H1 (cell line): ENCODE measurements around the gene EEF1AKMT1. TPM values are rescaled to one million over a fixed set of nuclear protein-coding genes. Genes with fewer than 3 reads are reported as not detected.

Experiments
- CTCF ChIA-PET: fragments of 300-600 bp; sonication (Branson Sonifier 250); formaldehyde crosslinking; loops from one replicate; lab custom pipeline; 2021; ENCODE audit not compliant: partially characterized antibody; lab: Charles Lee
- POLR2A ChIA-PET: fragments of 300-600 bp; sonication (Branson Sonifier 250); formaldehyde crosslinking; loops from one replicate; lab custom pipeline; 2021; ENCODE audit warnings: inconsistent platforms; ENCODE audit not compliant: partially characterized antibody; lab: Charles Lee
- DNase-seq, 2 experiments: peaks; one replicate each; pipeline versions ENCODE4 v3.0.0 to v3.0.0-alpha.2; 2010 to 2022; ENCODE audit warnings: low spot score in 2 of 2, low read depth in 1 of 2, mixed read lengths in 1 of 2
- FAIRE-seq: peaks from 2 replicates; lab custom pipeline; 2011; peaks lifted over from hg19 to GRCh38; lab: Jason Lieb, UNC
- H2AFZ ChIP-seq: 2 replicates; pipeline ENCODE4 v1.8.1; 2012; ENCODE audit warnings: low read length, inconsistent platforms
- H2AK5ac ChIP-seq: 2 replicates; pipeline ENCODE4 v1.6.1; 2013; ENCODE audit warnings: low read depth, low read length
- H2BK120ac ChIP-seq: replicated peaks from 2 replicates; pipeline ENCODE3; 2013; ENCODE audit warnings: low read depth, low read length, inconsistent platforms
- H2BK12ac ChIP-seq: 2 replicates; pipeline ENCODE4 v1.6.1; 2013; ENCODE audit warnings: low read depth, low read length
- H2BK15ac ChIP-seq: 2 replicates; pipeline ENCODE4 v1.6.1; 2013; ENCODE audit warnings: low read length
- H2BK20ac ChIP-seq: 2 replicates; pipeline ENCODE4 v1.6.1; 2013; ENCODE audit warnings: low read length
- H2BK5ac ChIP-seq: 2 replicates; pipeline ENCODE4 v1.6.1; 2013; ENCODE audit warnings: low read depth, low read length
- H3K14ac ChIP-seq: 2 replicates; pipeline ENCODE4 v1.6.1; 2013; ENCODE audit warnings: inconsistent platforms; ENCODE audit not compliant: insufficient read length
- H3K18ac ChIP-seq: 2 replicates; pipeline ENCODE4 v1.6.1; 2013; ENCODE audit warnings: low read length; ENCODE audit errors: extremely low read depth
- H3K23ac ChIP-seq: 2 replicates; pipeline ENCODE4 v1.6.1; 2013; ENCODE audit warnings: inconsistent platforms; ENCODE audit not compliant: insufficient read length
- H3K23me2 ChIP-seq: 2 replicates; pipeline ENCODE4 v1.6.1; 2013; ENCODE audit warnings: low read depth, low read length
- H3K27ac ChIP-seq: 2 replicates; pipeline ENCODE4 v1.6.1; 2011; ENCODE audit warnings: low read depth, low read length, inconsistent platforms
- H3K27me3 ChIP-seq, 4 experiments: replicated peaks in 1 of 4; 1 replicate in 1 of 4; 2 replicates in 3 of 4; pipeline versions ENCODE4 v1.6.1 to v1.8.1; 2011 to 2013; ENCODE audit warnings: low read length in 3 of 4, mild to moderate bottlenecking in 3 of 4, inconsistent platforms in 2 of 4, mixed read lengths in 2 of 4, moderate library complexity in 1 of 4; ENCODE audit not compliant: control insufficient read depth in 3 of 4, insufficient read depth in 3 of 4; ENCODE audit errors: extremely low read depth in 1 of 4
- H3K36me3 ChIP-seq, 4 experiments: 2 replicates each; pipeline versions ENCODE4 v1.6.1 to v1.8.1; 2011 to 2013; ENCODE audit warnings: mild to moderate bottlenecking in 4 of 4, low read length in 3 of 4, moderate library complexity in 2 of 4, control low read depth in 1 of 4, inconsistent platforms in 1 of 4; ENCODE audit not compliant: insufficient read depth in 4 of 4, control insufficient read depth in 2 of 4
- H3K4ac ChIP-seq: replicated peaks from 2 replicates; pipeline ENCODE3; 2013; ENCODE audit warnings: low read length, low read depth, mixed read lengths, inconsistent platforms; ENCODE audit not compliant: insufficient read length
- H3K4me1 ChIP-seq, 4 experiments: replicated peaks in 1 of 4; 1 replicate in 1 of 4; 2 replicates in 3 of 4; pipeline versions ENCODE4 v1.6.1 to v1.8.1; 2011 to 2013; ENCODE audit warnings: low read length in 3 of 4, inconsistent platforms in 2 of 4, mixed read lengths in 1 of 4; ENCODE audit not compliant: insufficient read depth in 4 of 4, control insufficient read depth in 3 of 4
- H3K4me2 ChIP-seq, 2 experiments: 2 replicates each; pipeline versions ENCODE4 v1.6.1 to v1.8.1; 2011 to 2013; ENCODE audit warnings: low read depth in 2 of 2, low read length in 2 of 2, control low read depth in 1 of 2, inconsistent platforms in 1 of 2, mild to moderate bottlenecking in 1 of 2; ENCODE audit not compliant: insufficient read depth in 1 of 2
- H3K4me3 ChIP-seq, 4 experiments: fragments of 200-600, 300-600 bp in 1 of 4; sonication (generic), shearing (Covaris generic), sonication (Bioruptor Twin) in 1 of 4; 2 replicates each; pipeline versions ENCODE4 v1.5.1 to v1.8.1; 2011 to 2016; ENCODE audit warnings: low read length in 4 of 4, low read depth in 3 of 4, control low read depth in 2 of 4, inconsistent platforms in 2 of 4, mild to moderate bottlenecking in 2 of 4, mixed read lengths in 1 of 4, moderate library complexity in 1 of 4; ENCODE audit not compliant: insufficient read depth in 2 of 4; ENCODE audit errors: extremely low read depth in 1 of 4
- H3K56ac ChIP-seq: replicated peaks from 2 replicates; pipeline ENCODE3; 2013; ENCODE audit warnings: low read depth, mild to moderate bottlenecking, mixed read lengths, low read length, inconsistent platforms; ENCODE audit not compliant: insufficient read length
- H3K79me1 ChIP-seq: 2 replicates; pipeline ENCODE4 v1.6.1; 2013; ENCODE audit warnings: low read depth, low read length, control low read depth
- H3K79me2 ChIP-seq, 2 experiments: 2 replicates each; pipeline versions ENCODE4 v1.6.1 to v1.8.1; 2012 to 2013; ENCODE audit warnings: low read length in 2 of 2, mild to moderate bottlenecking in 2 of 2, inconsistent platforms in 1 of 2; ENCODE audit not compliant: insufficient read depth in 2 of 2, control insufficient read depth in 1 of 2
- H3K9ac ChIP-seq, 4 experiments: replicated peaks in 1 of 4; 1 replicate in 1 of 4; 2 replicates in 3 of 4; pipeline versions ENCODE4 v1.6.1 to v1.8.1; 2011 to 2013; ENCODE audit warnings: low read depth in 3 of 4, low read length in 3 of 4, control low read depth in 2 of 4, mild to moderate bottlenecking in 2 of 4, moderate library complexity in 2 of 4, inconsistent platforms in 1 of 4; ENCODE audit errors: extremely low read depth in 1 of 4
- H3K9me3 ChIP-seq, 2 experiments: 2 replicates each; pipeline versions ENCODE4 v1.6.1 to v1.8.1; 2012 to 2013; ENCODE audit warnings: mild to moderate bottlenecking in 2 of 2, moderate library complexity in 2 of 2, control low read depth in 1 of 2, inconsistent platforms in 1 of 2, low read depth in 1 of 2, low read length in 1 of 2, mixed read lengths in 1 of 2; ENCODE audit not compliant: insufficient read depth in 2 of 2
- H4K20me1 ChIP-seq, 2 experiments: replicated peaks in 1 of 2; 2 replicates each; pipeline versions ENCODE3 to v1.8.1; 2011 to 2013; ENCODE audit warnings: inconsistent platforms in 2 of 2, low read length in 2 of 2, mild to moderate bottlenecking in 1 of 2; ENCODE audit not compliant: insufficient read depth in 2 of 2, control insufficient read depth in 1 of 2
- H4K5ac ChIP-seq: 2 replicates; pipeline ENCODE4 v1.6.1; 2013; ENCODE audit warnings: low read length, low read depth, mixed read lengths, inconsistent platforms; ENCODE audit not compliant: insufficient read length
- H4K8ac ChIP-seq: 2 replicates; pipeline ENCODE4 v1.8.0; 2013; ENCODE audit warnings: mild to moderate bottlenecking, moderate library complexity, low read length, inconsistent platforms; ENCODE audit not compliant: insufficient read depth; ENCODE audit errors: extremely low read depth
- H4K91ac ChIP-seq: replicated peaks from 2 replicates; pipeline ENCODE3; 2013; ENCODE audit warnings: low read length, mixed read lengths, inconsistent platforms; ENCODE audit not compliant: insufficient read length
- CREB1 ChIP-seq: IDR thresholded peaks from 2 replicates; pipeline ENCODE4 v1.6.1; 2012; ENCODE audit warnings: inconsistent platforms
- JUND ChIP-seq: IDR thresholded peaks from 2 replicates; pipeline ENCODE4 v1.6.1; 2011; ENCODE audit warnings: mild to moderate bottlenecking, improper control_type of control experiment, low read length
- KDM1A ChIP-seq: fragments of 200-600, 300-600 bp; sonication (generic); IDR thresholded peaks from 2 replicates; pipeline ENCODE4 v1.7.1; 2016; ENCODE audit warnings: mild to moderate bottlenecking, low read length, borderline replicate concordance
- NRF1 ChIP-seq: IDR thresholded peaks from 2 replicates; pipeline ENCODE4 v1.6.1; 2011; ENCODE audit warnings: mild to moderate bottlenecking, low read depth, low read length, improper control_type of control experiment
- PHF8 ChIP-seq: fragments of 200-600 bp; sonication (generic); conservative IDR thresholded peaks from 2 replicates; pipeline ENCODE4 v1.7.1; 2012; ENCODE audit warnings: low read depth, mild to moderate bottlenecking, inconsistent platforms, low read length, moderate library complexity
- RAD21 ChIP-seq, 2 experiments: IDR thresholded peaks in 1 of 2; conservative IDR thresholded peaks in 1 of 2; 2 replicates each; pipeline ENCODE4 v1.6.1; 2011; ENCODE audit warnings: low read depth in 2 of 2, low read length in 2 of 2, improper control_type of control experiment in 1 of 2, inconsistent platforms in 1 of 2, mild to moderate bottlenecking in 1 of 2, moderate library complexity in 1 of 2
- RBBP5 ChIP-seq: IDR thresholded peaks from 2 replicates; pipeline ENCODE4 v1.7.1; 2012; ENCODE audit warnings: low read depth, mild to moderate bottlenecking, inconsistent platforms, low read length, moderate library complexity, borderline replicate concordance
- SIRT6 ChIP-seq: IDR thresholded peaks from one replicate; pipeline ENCODE4 v1.7.1; 2012; ENCODE audit warnings: low read length, inconsistent platforms
- SUZ12 ChIP-seq: fragments of 200-600 bp; sonication (generic); IDR thresholded peaks from 2 replicates; pipeline ENCODE4 v1.6.1; 2012; ENCODE audit warnings: mild to moderate bottlenecking, inconsistent platforms, low read length, moderate library complexity, mixed read lengths
- TBP ChIP-seq: IDR thresholded peaks from 2 replicates; pipeline ENCODE4 v1.6.1; 2011; ENCODE audit warnings: low read depth, low read length, improper control_type of control experiment
- WGBS, 2 experiments: shearing (Covaris generic) in 1 of 2; methylation state at CpG; one replicate each; pipeline versions ENCODE4 v1.1.6 to v1.1.7; 2013 to 2015; ENCODE audit warnings: low lambda C conversion rate in 2 of 2, mixed read lengths in 2 of 2, inconsistent platforms in 1 of 2, low coverage in 1 of 2, missing lambda C conversion rate in 1 of 2; ENCODE audit not compliant: insufficient replicate concordance in 2 of 2, insufficient coverage in 1 of 2, insufficient read length in 1 of 2; ENCODE audit errors: extremely low coverage in 1 of 2, missing lambda C conversion rate in 1 of 2; 5-methylcytosine and 5-hydroxymethylcytosine counted together
- polyA plus RNA-seq, 7 experiments: library from polyadenylated mRNA; depleted of rRNA in 3 of 7; stranded (reverse) in 5 of 7; unstranded in 2 of 7; fragments of >200 nt in 5 of 7; fragments of 200-250 nt in 2 of 7; gene quantifications; 1 replicate in 5 of 7; 2 replicates in 1 of 7; 4 replicates in 1 of 7; pipeline versions ENCODE4 v1.2.1 to v1.2.3, GENCODE V29; 2011 to 2013; ENCODE audit warnings: missing spikeins in 2 of 7, mixed read lengths in 2 of 7
- total RNA-seq: library from RNA; stranded (reverse); fragmentation: NEBNext Ultra II Directional; extraction: Animal tissue kit (Norgen Biotek cat#: 25700); gene quantifications from 2 replicates; pipeline ENCODE4 v1.2.1, GENCODE V29; 2021
- TF ChIP-seq, protein P1 (sequence below), 3 experiments: IDR thresholded peaks; 1 replicate in 2 of 3; 2 replicates in 1 of 3; pipeline versions ENCODE4 v1.5.1 to v1.6.1; 2011; ENCODE audit warnings: low read length in 3 of 3, mild to moderate bottlenecking in 3 of 3, inconsistent platforms in 2 of 3, low read depth in 1 of 3, moderate library complexity in 1 of 3; ENCODE audit not compliant: insufficient read depth in 1 of 3; ENCODE audit errors: control extremely low read depth in 1 of 3

The EEF1AKMT1 gene
- total and polyA plus RNA-seq, 2 of the 8 experiments (the other 6 are each of a cell fraction or from before 2014, with no cell fraction given): 3.1 to 4.1 TPM

DNA sequence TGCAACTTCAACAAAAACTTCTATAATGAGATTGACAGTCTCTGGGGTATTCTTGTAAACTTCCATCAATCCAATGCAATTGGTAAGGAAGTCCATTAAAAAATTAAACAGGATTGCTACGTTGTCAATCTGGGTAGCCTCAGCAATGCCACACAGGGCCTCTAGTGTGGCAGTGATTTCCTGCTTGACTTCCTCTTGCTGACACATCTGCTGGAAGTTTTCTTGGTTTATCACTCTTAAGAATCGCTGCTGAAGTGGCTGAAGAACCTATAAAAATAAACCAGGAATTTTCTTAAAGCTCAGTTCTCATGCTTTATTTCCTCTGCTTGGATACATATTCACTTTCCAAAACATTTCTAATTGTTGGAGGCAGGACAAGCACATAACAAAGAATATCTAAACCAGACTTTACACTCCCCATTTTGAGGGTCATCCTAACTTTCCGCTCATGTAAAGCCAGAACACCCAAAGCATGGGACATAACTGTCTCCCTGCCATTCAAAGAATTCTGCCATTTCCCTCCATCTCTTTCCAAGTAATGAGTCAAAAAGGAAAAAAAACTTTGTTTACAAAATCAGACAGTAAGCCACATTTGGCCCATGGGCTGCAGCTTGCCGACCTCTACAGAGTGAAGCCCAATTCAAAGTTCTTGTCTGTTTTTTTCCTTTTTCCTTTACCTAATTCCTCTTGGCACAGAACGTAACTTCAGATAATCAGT is 23.2 kb upstream of the EEF1AKMT1 start:
- H3K79me1 ChIP-seq: no peaks in the 10 kb centered on the region
- no peak overlapping the region for H3K9ac ChIP-seq
- no peak overlapping the region for H3K4ac ChIP-seq
- no peak overlapping the region for H2BK12ac ChIP-seq
- H3K36me3 ChIP-seq: peaks cover 2 to 46% (median 24%) of the 10 kb centered on the region in 4 experiments; a peak in 6 of 8 replicates
- no peak overlapping the region for H3K23ac ChIP-seq
- H3K27ac ChIP-seq: no peak overlapping the region
- ChIA-PET CTCF (no interaction called here), POLR2A (no interaction called here)
- no peak overlapping the region for H3K14ac ChIP-seq
- H3K18ac ChIP-seq: no peak overlapping the region
- H3K79me2 ChIP-seq: no peaks in the 10 kb centered on the region
- 86% methylated on average over 5 of the region's 5 CpGs; no CpG with 5 or more reads in 1 of the 2 experiments for WGBS, 2 experiments
- no peak overlapping the region for H2BK20ac ChIP-seq
- FAIRE-seq (no peak), DNase-seq (no peak)
- H3K9me3 ChIP-seq: no peaks in the 10 kb centered on the region
- no peak overlapping the region for H2AFZ ChIP-seq
- no peak overlapping the region for H3K4me2 ChIP-seq
- no peak overlapping the region for H4K5ac ChIP-seq
- no peak overlapping the region for H3K4me3 ChIP-seq
- H3K4me1 ChIP-seq: no peaks in the 10 kb centered on the region
- no peak overlapping the region for H4K91ac ChIP-seq
- H2BK120ac ChIP-seq: no peak overlapping the region
- H2BK5ac ChIP-seq: no peak overlapping the region
- no peak overlapping the region for H3K56ac ChIP-seq
- no peak overlapping the region for H4K8ac ChIP-seq
- no peaks in the 10 kb centered on the region for H3K23me2 ChIP-seq
- H4K20me1 ChIP-seq: no peaks in the 10 kb centered on the region
- no peak overlapping the region for H2AK5ac ChIP-seq
- H2BK15ac ChIP-seq: no peak overlapping the region
- no peaks in the 10 kb centered on the region for H3K27me3 ChIP-seq
- no peak for TF ChIP-seq SIRT6
- TF ChIP-seq JUND: no peak
- TF ChIP-seq, protein P1, sequence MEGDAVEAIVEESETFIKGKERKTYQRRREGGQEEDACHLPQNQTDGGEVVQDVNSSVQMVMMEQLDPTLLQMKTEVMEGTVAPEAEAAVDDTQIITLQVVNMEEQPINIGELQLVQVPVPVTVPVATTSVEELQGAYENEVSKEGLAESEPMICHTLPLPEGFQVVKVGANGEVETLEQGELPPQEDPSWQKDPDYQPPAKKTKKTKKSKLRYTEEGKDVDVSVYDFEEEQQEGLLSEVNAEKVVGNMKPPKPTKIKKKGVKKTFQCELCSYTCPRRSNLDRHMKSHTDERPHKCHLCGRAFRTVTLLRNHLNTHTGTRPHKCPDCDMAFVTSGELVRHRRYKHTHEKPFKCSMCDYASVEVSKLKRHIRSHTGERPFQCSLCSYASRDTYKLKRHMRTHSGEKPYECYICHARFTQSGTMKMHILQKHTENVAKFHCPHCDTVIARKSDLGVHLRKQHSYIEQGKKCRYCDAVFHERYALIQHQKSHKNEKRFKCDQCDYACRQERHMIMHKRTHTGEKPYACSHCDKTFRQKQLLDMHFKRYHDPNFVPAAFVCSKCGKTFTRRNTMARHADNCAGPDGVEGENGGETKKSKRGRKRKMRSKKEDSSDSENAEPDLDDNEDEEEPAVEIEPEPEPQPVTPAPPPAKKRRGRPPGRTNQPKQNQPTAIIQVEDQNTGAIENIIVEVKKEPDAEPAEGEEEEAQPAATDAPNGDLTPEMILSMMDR (IDR thresholded peaks at IDR 0.05; ENCODE audit: control extremely low read depth in 1 of 3, insufficient read depth in 1 of 3, low read depth in 1 of 3, low read length in 3 of 3): no peak
- no peak for TF ChIP-seq KDM1A
- no peak for TF ChIP-seq SUZ12
- no peak for TF ChIP-seq PHF8
- TF ChIP-seq NRF1: no peak
- TF ChIP-seq TBP: no peak
- TF ChIP-seq CREB1: no peak
- no peak for TF ChIP-seq RAD21 (IDR thresholded peaks at IDR 0.05 in 1 of 2, conservative IDR thresholded peaks at IDR 0.05 in 1 of 2; ENCODE audit: low read depth in 2 of 2, low read length in 2 of 2)
- TF ChIP-seq RBBP5: no peak
